Measurements from ENCODE around the gene BTBD2.

The BTBD2 gene

DNA sequence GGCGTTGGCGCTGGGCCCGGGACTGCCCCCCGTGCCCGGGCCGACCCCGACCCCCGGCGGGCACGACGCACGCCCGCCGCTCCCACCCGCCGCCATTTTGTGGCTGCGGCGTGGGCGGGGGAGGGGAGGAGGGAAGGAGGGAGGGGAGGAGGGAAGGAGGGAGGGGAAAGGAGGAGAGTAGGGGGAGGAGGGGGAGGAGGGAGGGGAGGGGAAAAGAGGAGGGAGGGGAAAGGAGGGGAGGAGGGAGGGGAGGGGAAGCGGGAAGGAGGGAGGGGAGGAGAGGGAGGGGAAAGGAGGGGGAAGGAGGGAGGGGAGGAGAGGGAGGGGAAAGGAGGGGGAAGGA is at the start of gene BTBD2:
TSS of gene BTBD2 (minus strand) at position 107 of the 343 bp plus-strand sequence. CDS start at position 96, 11 bp downstream.
- H3K4me3 ChIP-seq (ENCODE audit: low read depth, low read length), result peak within 1 kb of the TSS; percentile 78
- TF ChIP-seq, protein P1, sequence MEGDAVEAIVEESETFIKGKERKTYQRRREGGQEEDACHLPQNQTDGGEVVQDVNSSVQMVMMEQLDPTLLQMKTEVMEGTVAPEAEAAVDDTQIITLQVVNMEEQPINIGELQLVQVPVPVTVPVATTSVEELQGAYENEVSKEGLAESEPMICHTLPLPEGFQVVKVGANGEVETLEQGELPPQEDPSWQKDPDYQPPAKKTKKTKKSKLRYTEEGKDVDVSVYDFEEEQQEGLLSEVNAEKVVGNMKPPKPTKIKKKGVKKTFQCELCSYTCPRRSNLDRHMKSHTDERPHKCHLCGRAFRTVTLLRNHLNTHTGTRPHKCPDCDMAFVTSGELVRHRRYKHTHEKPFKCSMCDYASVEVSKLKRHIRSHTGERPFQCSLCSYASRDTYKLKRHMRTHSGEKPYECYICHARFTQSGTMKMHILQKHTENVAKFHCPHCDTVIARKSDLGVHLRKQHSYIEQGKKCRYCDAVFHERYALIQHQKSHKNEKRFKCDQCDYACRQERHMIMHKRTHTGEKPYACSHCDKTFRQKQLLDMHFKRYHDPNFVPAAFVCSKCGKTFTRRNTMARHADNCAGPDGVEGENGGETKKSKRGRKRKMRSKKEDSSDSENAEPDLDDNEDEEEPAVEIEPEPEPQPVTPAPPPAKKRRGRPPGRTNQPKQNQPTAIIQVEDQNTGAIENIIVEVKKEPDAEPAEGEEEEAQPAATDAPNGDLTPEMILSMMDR (IDR thresholded peaks at IDR 0.05; ENCODE audit: insufficient read depth, low read depth, low read length, missing control alignments), result no peak
- DNase-seq (ENCODE audit: low read depth), result peak; percentile 82

DNA sequence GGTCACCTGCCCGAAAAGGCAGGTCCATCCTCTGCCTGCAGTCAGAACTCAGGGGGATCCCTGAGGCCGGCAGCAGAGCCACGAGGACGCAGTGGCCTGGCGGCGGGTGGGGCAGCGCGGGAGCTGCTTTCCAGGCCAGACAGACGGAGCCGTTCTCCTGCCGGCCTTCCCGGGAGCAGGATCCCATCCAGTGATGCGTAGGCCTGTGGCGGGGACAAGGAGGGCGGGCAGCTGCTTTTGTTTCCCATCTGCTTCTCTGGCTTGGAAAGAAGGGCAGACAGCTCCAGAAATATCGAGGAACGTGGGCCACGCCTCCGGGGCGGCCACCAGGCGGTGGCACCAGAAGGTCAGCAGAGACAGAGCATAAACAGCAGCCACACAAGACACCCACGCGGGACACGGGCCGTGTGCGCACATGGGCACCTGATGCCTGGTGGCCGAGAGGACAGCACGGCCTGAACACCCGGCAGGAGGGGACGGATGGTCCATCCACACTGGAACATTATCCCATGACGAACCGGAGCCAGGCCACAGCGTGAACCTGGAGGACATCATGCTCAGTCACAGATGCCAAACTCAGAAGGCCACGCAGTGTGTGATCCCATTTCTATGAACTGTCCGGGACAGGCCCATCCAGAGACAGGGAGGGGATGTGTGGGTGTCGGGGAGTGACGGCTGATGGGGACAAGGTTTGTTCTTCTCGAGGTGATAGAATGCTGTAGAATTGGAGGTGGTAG is 49.4 kb upstream of the BTBD2 start:
- TF ChIP-seq, protein P1 (IDR thresholded peaks at IDR 0.05; ENCODE audit: insufficient read depth, low read depth, low read length, missing control alignments), result no peak
- no peak for DNase-seq (ENCODE audit: low read depth)
- no peak overlapping the region for H3K4me3 ChIP-seq (ENCODE audit: low read depth, low read length)

DNA sequence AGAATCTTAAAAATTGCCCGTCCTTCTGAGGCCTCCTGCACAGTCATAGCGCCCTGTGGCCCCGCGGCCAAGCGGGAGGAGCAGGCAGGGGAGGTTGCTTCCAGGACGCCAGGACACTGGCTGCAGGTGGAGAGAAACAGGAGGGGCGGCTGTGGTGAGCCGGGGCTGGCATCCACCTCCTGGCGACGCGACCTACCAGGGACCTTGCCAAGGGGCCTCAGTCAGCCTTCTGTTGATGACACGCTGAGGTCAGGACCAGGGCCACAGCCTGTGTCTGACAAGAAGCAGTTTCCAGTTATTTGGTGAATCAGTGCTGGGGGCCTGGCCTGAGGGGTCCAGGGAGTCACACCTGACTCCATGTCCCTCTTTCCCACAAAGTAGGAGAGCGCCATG is 48.9 kb upstream of the BTBD2 start:
- TF ChIP-seq, protein P1 (IDR thresholded peaks at IDR 0.05; ENCODE audit: insufficient read depth, low read depth, low read length, missing control alignments), result no peak
- DNase-seq (ENCODE audit: low read depth), result no peak

DNA sequence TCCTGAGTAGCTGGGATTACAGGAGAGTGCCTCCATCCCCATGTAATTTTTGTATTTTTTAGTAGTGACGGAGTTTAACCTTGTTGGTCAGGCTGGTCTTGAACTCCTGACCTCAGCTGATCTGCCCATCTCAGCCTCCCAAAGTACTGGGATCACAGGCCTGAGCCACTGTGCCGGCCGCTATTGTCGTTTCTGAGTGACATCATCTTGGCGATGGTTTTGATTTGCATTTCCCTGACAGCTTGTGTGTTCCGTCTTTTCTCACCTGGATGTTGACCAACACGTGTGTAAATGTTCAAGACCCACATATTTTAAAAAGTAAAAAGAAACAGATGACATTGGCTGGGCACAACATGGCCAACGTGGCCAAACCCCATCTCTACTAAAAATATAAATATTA is 48.3 kb upstream of the BTBD2 start:
- H3K4me3 ChIP-seq (ENCODE audit: low read depth, low read length), result no peak overlapping the region
- DNase-seq (ENCODE audit: low read depth), result peak; percentile 73
- TF ChIP-seq, protein P1 (IDR thresholded peaks at IDR 0.05; ENCODE audit: insufficient read depth, low read depth, low read length, missing control alignments), result no peak

More for the DNA sequence above, 48.9 kb upstream of the BTBD2 start:
- H3K4me3 ChIP-seq (ENCODE audit: low read depth, low read length), result no peak overlapping the region

DNA sequence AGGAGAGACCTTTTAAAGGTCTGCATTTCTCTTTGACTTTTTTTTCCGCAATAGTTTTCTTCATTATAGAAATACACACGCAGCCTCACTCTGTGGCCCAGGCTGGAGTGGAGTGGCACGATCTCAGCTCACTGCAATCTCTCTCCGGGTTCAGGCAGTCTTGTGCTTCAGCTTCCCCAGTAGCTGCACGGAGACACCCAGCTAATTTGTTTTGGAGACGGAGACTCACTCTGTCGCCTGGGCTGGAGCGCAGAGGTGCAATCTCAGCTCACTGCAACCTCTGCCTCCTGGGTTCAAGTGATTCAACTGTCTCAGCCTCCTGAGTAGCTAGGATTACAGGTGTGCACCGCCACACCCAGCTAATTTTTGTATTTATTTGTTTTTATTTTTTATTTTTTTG is 47.3 kb upstream of the BTBD2 start:
- peak overlapping the region; percentile 65 for H3K4me3 ChIP-seq (ENCODE audit: low read depth, low read length)
- DNase-seq (ENCODE audit: low read depth), result no peak
- TF ChIP-seq, protein P1 (IDR thresholded peaks at IDR 0.05; ENCODE audit: insufficient read depth, low read depth, low read length, missing control alignments), result no peak

DNA sequence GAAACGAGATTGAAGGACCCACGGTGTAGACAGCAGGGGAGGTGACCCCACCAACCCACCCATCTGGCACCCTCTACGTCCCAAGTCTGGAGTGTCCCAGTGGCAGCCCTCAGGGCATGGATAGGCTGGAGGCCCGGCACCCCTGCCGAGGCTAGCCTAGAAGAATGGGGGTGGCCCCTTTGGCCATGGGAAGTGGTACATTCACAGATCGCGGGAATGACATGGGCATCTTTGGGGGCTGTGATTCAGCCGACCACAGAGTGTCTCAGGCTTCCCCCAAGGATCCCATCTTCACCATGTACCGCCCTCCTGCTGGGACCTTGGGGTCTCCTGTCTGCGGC is 46.8 kb upstream of the BTBD2 start:
- H3K4me3 ChIP-seq (ENCODE audit: low read depth, low read length), result peak overlapping the region; percentile 65
- DNase-seq (ENCODE audit: low read depth), result no peak
- TF ChIP-seq, protein P1 (IDR thresholded peaks at IDR 0.05; ENCODE audit: insufficient read depth, low read depth, low read length, missing control alignments), result no peak
